GM18526 (cell line): ENCODE data around the gene ITGB1BP1.

Source experiments
- POLR2A ChIP-seq: IDR thresholded peaks from 3 replicates; pipeline ENCODE4 v1.6.1; 2011; ENCODE audit not compliant: insufficient read length; ENCODE audit errors: extremely low read depth

Gene ITGB1BP1

GRCh38 chr2:9408641-9409151 is 14.6 kb downstream of the ITGB1BP1 start:
- no peak for TF ChIP-seq POLR2A

GRCh38 chr2:9407363-9407811 is 15.9 kb downstream of the ITGB1BP1 start:
- TF ChIP-seq POLR2A, result no peak

GRCh38 chr2:9406529-9407362 is 16.6 kb downstream of the ITGB1BP1 start:
- TF ChIP-seq POLR2A, result no peak

- no peak for TF ChIP-seq POLR2A
Observed at GRCh38 chr2:9405636-9406035, 17.7 kb downstream of the ITGB1BP1 start.

GRCh38 chr2:9404451-9404850 is 18.9 kb downstream of the ITGB1BP1 start:
- no peak for TF ChIP-seq POLR2A

- TF ChIP-seq POLR2A, result no peak
Observed at GRCh38 chr2:9403924-9404323, 19.4 kb downstream of the ITGB1BP1 start.

GRCh38 chr2:9401646-9402371 is 21.5 kb downstream of the ITGB1BP1 start:
- no peak for TF ChIP-seq POLR2A

GRCh38 chr2:9401059-9401547 is 22.2 kb downstream of the ITGB1BP1 start:
- TF ChIP-seq POLR2A, result no peak

GRCh38 chr2:9400268-9401058 is 22.9 kb downstream of the ITGB1BP1 start:
- TF ChIP-seq POLR2A, result no peak

- no peak for TF ChIP-seq POLR2A
Observed at GRCh38 chr2:9398881-9399780, 24.2 kb downstream of the ITGB1BP1 start.

GRCh38 chr2:9397201-9397600 is 26.1 kb downstream of the ITGB1BP1 start:
- no peak for TF ChIP-seq POLR2A

GRCh38 chr2:9394816-9395215 is 28.5 kb downstream of the ITGB1BP1 start:
- no peak for TF ChIP-seq POLR2A

GRCh38 chr2:9392898-9393765 is 30.2 kb downstream of the ITGB1BP1 start:
- TF ChIP-seq POLR2A, result no peak
